ENCODE results near the gene SPATA12.

GRCh38 chr3:57097536-57097935 lies 37.1 kb downstream of the SPATA12 start:
- TF ChIP-seq CTCF (conservative IDR thresholded peaks at IDR 0.05; ENCODE audit: low read length) (no peak), EZH2phosphoT487 (IDR thresholded peaks at IDR 0.05; ENCODE audit: borderline replicate concordance) (no peak)
